DOHH2 (cell line): ENCODE measurements around the gene TCP11L1.

Experiments used
- H3F3A ChIP-seq: fragments of 200-600 bp; sonication (generic), shearing (Covaris generic); 2 replicates; pipeline ENCODE4 v1.6.0; 2016; ENCODE audit warnings: antibody characterized with exemption, mild to moderate bottlenecking; ENCODE audit not compliant: control insufficient read depth, insufficient read depth
- H3K27ac ChIP-seq: fragments of 200-600 bp; sonication (generic); 2 replicates; pipeline ENCODE4 v1.5.1; 2014; ENCODE audit warnings: low read depth, mild to moderate bottlenecking, low read length, moderate library complexity
- H3K27me3 ChIP-seq: fragments of 200-600 bp; sonication (generic); 2 replicates; pipeline ENCODE4 v1.6.1; 2014; ENCODE audit warnings: mild to moderate bottlenecking, low read length, mixed read lengths; ENCODE audit not compliant: control insufficient read depth
- H3K36me3 ChIP-seq: fragments of 200-600 bp; sonication (generic); 2 replicates; pipeline ENCODE4 v1.6.1; 2014; ENCODE audit warnings: mild to moderate bottlenecking, low read length, moderate library complexity, mixed read lengths; ENCODE audit not compliant: control insufficient read depth
- H3K4me1 ChIP-seq: fragments of 200-600 bp; sonication (generic); 2 replicates; pipeline ENCODE4 v1.6.1; 2014; ENCODE audit warnings: mild to moderate bottlenecking, low read length, mixed read lengths; ENCODE audit not compliant: control insufficient read depth
- H3K4me2 ChIP-seq: fragments of 200-600 bp; sonication (generic); 2 replicates; pipeline ENCODE4 v1.6.0; 2014; ENCODE audit warnings: mild to moderate bottlenecking, low read length, moderate library complexity
- H3K4me3 ChIP-seq: fragments of 200-600 bp; sonication (generic); 2 replicates; pipeline ENCODE4 v1.5.1; 2014; ENCODE audit warnings: mild to moderate bottlenecking, low read length, mixed read lengths
- H3K79me2 ChIP-seq: fragments of 200-600 bp; sonication (generic); 2 replicates; pipeline ENCODE4 v1.6.1; 2014; ENCODE audit warnings: mild to moderate bottlenecking, low read length, mixed read lengths; ENCODE audit not compliant: control insufficient read depth
- H3K9me2 ChIP-seq: fragments of 200-600 bp; sonication (generic); replicated peaks from 2 replicates; pipeline ENCODE4 v1.6.1; 2014; ENCODE audit warnings: mild to moderate bottlenecking, low read length, mixed read lengths; ENCODE audit not compliant: control insufficient read depth
- H3K9me3 ChIP-seq: fragments of 200-600 bp; sonication (generic); 2 replicates; pipeline ENCODE4 v1.6.1; 2014; ENCODE audit warnings: antibody characterized with exemption, low read length, mixed read lengths; ENCODE audit not compliant: control insufficient read depth, insufficient read depth
- H4K20me1 ChIP-seq: fragments of 200-600 bp; sonication (generic); 2 replicates; pipeline ENCODE4 v1.6.0; 2014; ENCODE audit warnings: low read depth, mild to moderate bottlenecking, antibody characterized with exemption, low read length, moderate library complexity; ENCODE audit not compliant: control insufficient read depth, insufficient read depth
- EZH2phosphoT487 ChIP-seq: fragments of 200-600 bp; sonication (generic); IDR thresholded peaks from 2 replicates; pipeline ENCODE4 v1.6.1; 2017; ENCODE audit warnings: borderline replicate concordance, mild to moderate bottlenecking, antibody characterized with exemption, low read length, moderate library complexity, mixed read lengths
- TF ChIP-seq, protein P1 (sequence below): fragments of 200-600 bp; sonication (generic); IDR thresholded peaks from one replicate; pipeline ENCODE4 v1.5.1; 2014; ENCODE audit warnings: antibody characterized with exemption, mild to moderate bottlenecking, low read depth, low read length; ENCODE audit not compliant: poor library complexity, severe bottlenecking

Gene TCP11L1

DNA sequence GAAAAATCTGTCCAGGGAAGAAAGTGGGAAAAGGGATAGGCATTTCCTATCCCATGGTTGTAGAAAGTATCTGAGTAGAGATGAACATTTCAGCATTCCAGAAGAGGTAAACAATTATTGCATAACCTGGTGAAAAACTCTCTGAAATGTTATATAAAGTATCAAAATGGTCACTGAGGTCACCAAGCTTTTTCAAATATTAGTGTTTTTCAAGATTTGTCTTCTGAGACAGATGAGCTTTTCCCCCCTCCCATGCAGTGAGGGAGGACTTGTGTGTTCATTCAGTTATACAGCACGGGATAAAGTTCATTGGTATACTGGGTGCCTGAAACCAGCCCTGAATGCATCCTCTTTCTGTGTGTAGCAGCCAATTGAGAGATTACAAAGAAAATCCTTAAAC, 25.6 kb upstream of the TCP11L1 start:
- no peaks in the 10 kb centered on the region for H3K79me2 ChIP-seq
- H3K36me3 ChIP-seq, result no peaks in the 10 kb centered on the region
- no peaks in the 10 kb centered on the region for H3F3A ChIP-seq
- no peaks in the 10 kb centered on the region for H3K4me1 ChIP-seq
- no peak overlapping the region for H3K27ac ChIP-seq
- peaks cover 17% of the 10 kb centered on the region; the same call in 1 of the 2 replicates for H3K27me3 ChIP-seq
- TF ChIP-seq, protein P1, sequence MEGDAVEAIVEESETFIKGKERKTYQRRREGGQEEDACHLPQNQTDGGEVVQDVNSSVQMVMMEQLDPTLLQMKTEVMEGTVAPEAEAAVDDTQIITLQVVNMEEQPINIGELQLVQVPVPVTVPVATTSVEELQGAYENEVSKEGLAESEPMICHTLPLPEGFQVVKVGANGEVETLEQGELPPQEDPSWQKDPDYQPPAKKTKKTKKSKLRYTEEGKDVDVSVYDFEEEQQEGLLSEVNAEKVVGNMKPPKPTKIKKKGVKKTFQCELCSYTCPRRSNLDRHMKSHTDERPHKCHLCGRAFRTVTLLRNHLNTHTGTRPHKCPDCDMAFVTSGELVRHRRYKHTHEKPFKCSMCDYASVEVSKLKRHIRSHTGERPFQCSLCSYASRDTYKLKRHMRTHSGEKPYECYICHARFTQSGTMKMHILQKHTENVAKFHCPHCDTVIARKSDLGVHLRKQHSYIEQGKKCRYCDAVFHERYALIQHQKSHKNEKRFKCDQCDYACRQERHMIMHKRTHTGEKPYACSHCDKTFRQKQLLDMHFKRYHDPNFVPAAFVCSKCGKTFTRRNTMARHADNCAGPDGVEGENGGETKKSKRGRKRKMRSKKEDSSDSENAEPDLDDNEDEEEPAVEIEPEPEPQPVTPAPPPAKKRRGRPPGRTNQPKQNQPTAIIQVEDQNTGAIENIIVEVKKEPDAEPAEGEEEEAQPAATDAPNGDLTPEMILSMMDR, result no peak
- TF ChIP-seq EZH2phosphoT487, result no peak
- H4K20me1 ChIP-seq, result no peaks in the 10 kb centered on the region
- no peaks in the 10 kb centered on the region for H3K9me2 ChIP-seq
- H3K4me3 ChIP-seq, result no peak overlapping the region
- no peak overlapping the region for H3K4me2 ChIP-seq
- H3K9me3 ChIP-seq, result no peaks in the 10 kb centered on the region

DNA sequence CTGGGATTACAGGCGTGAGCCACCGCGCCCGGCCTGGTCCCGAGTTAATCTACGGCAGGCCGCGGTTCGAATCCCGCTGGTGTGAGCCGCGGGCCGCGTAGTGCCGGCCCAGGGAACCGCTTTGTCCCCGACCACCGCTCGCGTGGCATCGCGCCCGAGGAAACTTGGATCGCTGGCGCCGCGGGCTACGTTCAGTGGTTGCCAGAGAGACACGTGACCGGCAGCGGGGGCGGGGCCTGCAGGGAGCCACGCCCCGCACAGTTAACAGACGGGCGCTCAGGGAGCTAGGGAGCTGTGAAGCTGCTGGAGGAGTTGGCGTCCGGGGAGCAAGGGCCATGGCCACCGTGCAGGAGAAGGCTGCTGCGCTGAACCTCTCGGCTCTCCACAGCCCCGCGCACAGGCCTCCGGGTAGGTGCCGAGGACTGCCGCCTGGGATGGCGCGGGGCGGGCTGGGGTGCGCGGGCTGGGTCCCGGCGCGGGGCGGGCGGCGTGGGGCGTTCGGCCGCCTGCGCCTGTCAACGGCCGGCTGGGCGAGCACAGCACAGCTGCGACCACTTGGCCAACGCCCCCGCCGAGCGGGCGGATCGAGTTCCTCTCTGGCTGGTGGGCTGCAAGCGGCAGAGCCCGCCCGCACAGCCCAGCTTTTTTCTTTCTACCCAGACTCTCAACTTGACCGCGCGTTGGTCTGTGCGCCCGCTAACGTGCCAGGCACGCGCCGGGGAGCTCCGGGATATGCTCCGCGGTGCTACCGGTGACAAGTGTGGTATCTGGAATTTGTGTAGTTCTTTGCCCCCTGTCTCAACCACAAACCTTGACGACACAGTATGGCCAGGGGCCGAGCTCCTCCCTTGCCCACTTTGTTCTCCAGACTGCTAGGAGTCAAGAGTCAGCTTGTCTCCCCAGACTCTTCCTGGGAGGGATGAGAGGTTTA, 23.5 kb upstream of the TCP11L1 start, which contains the start of gene DEPDC7:
DEPDC7 (plus strand) TSS at position 258 of the 931 bp plus-strand sequence; CDS start at position 336, 78 bp downstream.
- Histone ChIP-seq H3K4me3 (no peak within 1 kb of the TSS), H4K20me1 (no peaks in the 10 kb centered on the region), H3K9me3 (no peaks in the 10 kb centered on the region), H3F3A (no peaks in the 10 kb centered on the region), H3K27me3 (peaks cover 21% of the 10 kb centered on the region; the same call in 1 of the 2 replicates), H3K79me2 (no peaks in the 10 kb centered on the region), H3K27ac (no peak within 1 kb of the TSS), H3K4me2 (no peak within 1 kb of the TSS), H3K9me2 (no peaks in the 10 kb centered on the region), H3K4me1 (no peaks in the 10 kb centered on the region), H3K36me3 (no peaks in the 10 kb centered on the region)
- TF ChIP-seq, protein P1, result no peak
- no peak for TF ChIP-seq EZH2phosphoT487

DNA sequence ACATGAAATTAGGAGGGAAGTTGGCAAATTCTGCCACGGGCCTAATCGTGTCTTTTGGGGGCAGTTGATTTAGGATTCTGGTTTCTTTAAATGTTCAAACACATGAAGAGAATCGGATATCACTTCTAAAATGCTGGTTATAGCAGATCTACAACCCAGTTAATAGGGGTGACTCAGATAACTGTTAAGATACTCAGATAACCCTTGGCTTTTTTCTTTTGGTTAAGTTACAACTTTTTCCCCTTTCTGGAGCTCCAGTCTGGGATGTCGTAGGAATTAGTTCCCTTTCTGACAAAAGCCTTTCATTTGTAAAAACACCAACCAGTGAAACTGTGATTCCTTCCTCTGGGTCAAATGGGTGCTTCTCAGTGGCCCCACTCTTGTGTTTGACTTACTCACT, 22.7 kb upstream of the TCP11L1 start:
- Histone ChIP-seq H3K9me3 (no peaks in the 10 kb centered on the region), H3K9me2 (no peaks in the 10 kb centered on the region), H4K20me1 (no peaks in the 10 kb centered on the region), H3K79me2 (no peaks in the 10 kb centered on the region), H3F3A (no peaks in the 10 kb centered on the region), H3K4me2 (no peak overlapping the region), H3K36me3 (no peaks in the 10 kb centered on the region), H3K4me1 (no peaks in the 10 kb centered on the region), H3K27me3 (peaks cover 21% of the 10 kb centered on the region; the same call in 1 of the 2 replicates), H3K4me3 (no peak overlapping the region), H3K27ac (no peak overlapping the region)
- TF ChIP-seq, protein P1, result no peak
- TF ChIP-seq EZH2phosphoT487, result no peak
